ENCODE results near the gene SPOCD1. TPM values are rescaled to one million over a fixed set of nuclear protein-coding genes. Genes with fewer than 3 reads are reported as not detected.

SPOCD1 gene
- polyA plus RNA-seq, 3 donors, result not detected

- H3K9me3 ChIP-seq (replicated peaks in 1 of 2; ENCODE audit: control insufficient read depth in 1 of 2, insufficient read depth in 1 of 2, low read length in 2 of 2), result no peaks in the 10 kb centered on the region
- no peak overlapping the region for H3K4me3 ChIP-seq (replicated peaks in 1 of 3; ENCODE audit: low read depth in 2 of 3, low read length in 3 of 3)
- H3K27me3 ChIP-seq (ENCODE audit: control insufficient read depth in 2 of 2, insufficient read depth in 2 of 2, low read length in 2 of 2), result no peaks in the 10 kb centered on the region
- Mint-ChIP-seq H3K4me1 (peaks cover 30% of the 10 kb centered on the region), H3K36me3 (no peaks in the 10 kb centered on the region), H3K27ac (no peak overlapping the region), H3K4me3 (no peak overlapping the region), H3K27me3 (ENCODE audit: low read depth in 3 of 3) (peaks cover 7 to 11% (median 8%) of the 10 kb centered on the region in 3 donors), H3K9me3 (no peaks in the 10 kb centered on the region)
- no peak for DNase-seq
- no peak overlapping the region for H3K27ac ChIP-seq (ENCODE audit: low read depth in 1 of 2, low read length in 2 of 2)
- no peaks in the 10 kb centered on the region for H4K20me1 ChIP-seq (ENCODE audit: insufficient read depth, low read length)
- intact Hi-C loops (cut with micrococcal nuclease), result no loop called here
- TF ChIP-seq CTCF (IDR thresholded peaks at IDR 0.05), result no peak
- WGBS (ENCODE audit: insufficient coverage), result 33% methylated on average over 5 of the region's 8 CpGs
- no peaks in the 10 kb centered on the region for H3K79me2 ChIP-seq (ENCODE audit: insufficient read depth, low read length)
- no peaks in the 10 kb centered on the region for H3K36me3 ChIP-seq (replicated peaks in 1 of 2; ENCODE audit: control insufficient read depth in 1 of 2, insufficient read depth in 2 of 2, low read length in 2 of 2)
- no peak overlapping the region for H3K4me2 ChIP-seq (replicated peaks; ENCODE audit: extremely low read depth, low read length, poor library complexity, severe bottlenecking)
- no peak overlapping the region for H2AFZ ChIP-seq (ENCODE audit: insufficient read depth, low read depth, low read length, poor library complexity, severe bottlenecking)
- no peak overlapping the region for H3K9ac ChIP-seq (ENCODE audit: insufficient read depth, low read length, poor library complexity, severe bottlenecking)
- H3K4me1 ChIP-seq (ENCODE audit: control insufficient read depth in 1 of 2, insufficient read depth in 2 of 2, low read length in 2 of 2), result peaks cover 14 to 25% of the 10 kb centered on the region in 2 donors
Measured at GRCh38 chr1:31828341-31828740, 12.5 kb upstream of the SPOCD1 start.

GRCh38 chr1:31823780-31824179 is 8.0 kb upstream of the SPOCD1 start:
- Mint-ChIP-seq H3K4me1 (peaks cover 28% of the 10 kb centered on the region), H3K27me3 (ENCODE audit: low read depth in 3 of 3) (peaks cover 3 to 7% (median 6%) of the 10 kb centered on the region in 3 donors), H3K4me3 (no peak overlapping the region), H3K27ac (peak overlapping the region in 1 of 7 donors; percentile 54), H3K36me3 (no peaks in the 10 kb centered on the region), H3K9me3 (no peaks in the 10 kb centered on the region)
- Histone ChIP-seq H3K9me3 (replicated peaks in 1 of 2; ENCODE audit: control insufficient read depth in 1 of 2, insufficient read depth in 1 of 2, low read length in 2 of 2) (no peaks in the 10 kb centered on the region), H4K20me1 (ENCODE audit: insufficient read depth, low read length) (no peaks in the 10 kb centered on the region), H3K4me2 (replicated peaks; ENCODE audit: extremely low read depth, low read length, poor library complexity, severe bottlenecking) (no peak overlapping the region), H2AFZ (ENCODE audit: insufficient read depth, low read depth, low read length, poor library complexity, severe bottlenecking) (no peak overlapping the region), H3K27me3 (ENCODE audit: control insufficient read depth in 2 of 2, insufficient read depth in 2 of 2, low read length in 2 of 2) (no peaks in the 10 kb centered on the region), H3K9ac (ENCODE audit: insufficient read depth, low read length, poor library complexity, severe bottlenecking) (no peak overlapping the region), H3K4me1 (ENCODE audit: control insufficient read depth in 1 of 2, insufficient read depth in 2 of 2, low read length in 2 of 2) (peaks cover 14 to 25% of the 10 kb centered on the region in 2 donors), H3K4me3 (replicated peaks in 1 of 3; ENCODE audit: low read depth in 2 of 3, low read length in 3 of 3) (no peak overlapping the region), H3K79me2 (ENCODE audit: insufficient read depth, low read length) (no peaks in the 10 kb centered on the region), H3K36me3 (replicated peaks in 1 of 2; ENCODE audit: control insufficient read depth in 1 of 2, insufficient read depth in 2 of 2, low read length in 2 of 2) (no peaks in the 10 kb centered on the region), H3K27ac (ENCODE audit: low read depth in 1 of 2, low read length in 2 of 2) (no peak overlapping the region)
- no peak for DNase-seq
- WGBS (ENCODE audit: insufficient coverage), result 100% methylated on average over 2 of the region's 4 CpGs
- intact Hi-C loops (cut with micrococcal nuclease), result no loop called here
- TF ChIP-seq CTCF (IDR thresholded peaks at IDR 0.05), result no peak

Data from CD14-positive monocyte (primary cell).